ENCODE data around the gene CSF1. TPM values are rescaled to one million over a fixed set of nuclear protein-coding genes. Genes with fewer than 3 reads are reported as not detected.

Gene CSF1
- total and polyA plus RNA-seq, 2 experiments from 2014 or later: 1.4 to 3.5 TPM

DNA sequence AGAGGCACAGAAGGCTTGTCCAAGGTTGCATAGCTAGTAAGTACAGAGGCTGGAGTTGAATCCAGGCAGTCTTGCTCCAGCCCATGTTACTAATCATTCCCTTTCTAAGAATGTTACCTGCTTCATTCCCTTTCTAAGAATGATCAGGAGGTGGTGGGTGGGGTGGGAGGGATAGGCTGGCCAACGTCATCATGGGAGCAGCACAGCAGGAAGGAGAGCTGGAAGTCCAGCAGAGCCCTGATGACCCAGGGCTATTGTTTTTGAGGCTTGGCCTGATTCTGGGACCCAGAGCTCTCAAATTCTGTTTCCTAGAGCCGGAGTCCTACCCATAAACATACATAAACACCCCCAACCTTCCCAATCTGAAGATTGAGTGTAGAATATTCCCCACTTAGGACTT lies 11.8 kb upstream of the CSF1 start:
- H3K4me3 ChIP-seq: no peak overlapping the region
- H3K4me3 Mint-ChIP-seq: no peak overlapping the region
- no peaks in the 10 kb centered on the region for H3F3A ChIP-seq (replicated peaks; ENCODE audit: low read depth)
- no peak overlapping the region for H2AFZ ChIP-seq
- H3K36me3 Mint-ChIP-seq (ENCODE audit: low read depth): no peaks in the 10 kb centered on the region
- no peaks in the 10 kb centered on the region for H4K20me1 ChIP-seq (replicated peaks; ENCODE audit: insufficient read depth)
- H3K4me1 Mint-ChIP-seq: no peaks in the 10 kb centered on the region
- H3K36me3 ChIP-seq (ENCODE audit: insufficient read depth): no peaks in the 10 kb centered on the region
- no peak overlapping the region for H3K27ac ChIP-seq (ENCODE audit: low read depth)
- no peaks in the 10 kb centered on the region for H3K27me3 ChIP-seq (ENCODE audit: insufficient read depth)
- no peak for ATAC-seq
- no peaks in the 10 kb centered on the region for H3K79me2 ChIP-seq (replicated peaks; ENCODE audit: insufficient read depth)
- no peak overlapping the region for H3K27ac Mint-ChIP-seq
- no peak for DNase-seq (ENCODE audit: low spot score)
- no peaks in the 10 kb centered on the region for H3K9me3 Mint-ChIP-seq
- TF ChIP-seq JUNB (IDR thresholded peaks at IDR 0.05; ENCODE audit: unreplicated experiment) (no peak), STAT1 (IDR thresholded peaks at IDR 0.05; ENCODE audit: unreplicated experiment) (no peak), EZH2 (IDR thresholded peaks at IDR 0.05; ENCODE audit: low read depth, unreplicated experiment) (no peak), NANOG (IDR thresholded peaks at IDR 0.05; ENCODE audit: borderline replicate concordance) (no peak), POLR2AphosphoS5 (IDR thresholded peaks at IDR 0.05; ENCODE audit: low read depth) (no peak), EZH2phosphoT487 (IDR thresholded peaks at IDR 0.05; ENCODE audit: unreplicated experiment) (no peak), ZNF114 (CRISPR knock-in tag; IDR thresholded peaks at IDR 0.05) (no peak)
- TF ChIP-seq, protein P1, sequence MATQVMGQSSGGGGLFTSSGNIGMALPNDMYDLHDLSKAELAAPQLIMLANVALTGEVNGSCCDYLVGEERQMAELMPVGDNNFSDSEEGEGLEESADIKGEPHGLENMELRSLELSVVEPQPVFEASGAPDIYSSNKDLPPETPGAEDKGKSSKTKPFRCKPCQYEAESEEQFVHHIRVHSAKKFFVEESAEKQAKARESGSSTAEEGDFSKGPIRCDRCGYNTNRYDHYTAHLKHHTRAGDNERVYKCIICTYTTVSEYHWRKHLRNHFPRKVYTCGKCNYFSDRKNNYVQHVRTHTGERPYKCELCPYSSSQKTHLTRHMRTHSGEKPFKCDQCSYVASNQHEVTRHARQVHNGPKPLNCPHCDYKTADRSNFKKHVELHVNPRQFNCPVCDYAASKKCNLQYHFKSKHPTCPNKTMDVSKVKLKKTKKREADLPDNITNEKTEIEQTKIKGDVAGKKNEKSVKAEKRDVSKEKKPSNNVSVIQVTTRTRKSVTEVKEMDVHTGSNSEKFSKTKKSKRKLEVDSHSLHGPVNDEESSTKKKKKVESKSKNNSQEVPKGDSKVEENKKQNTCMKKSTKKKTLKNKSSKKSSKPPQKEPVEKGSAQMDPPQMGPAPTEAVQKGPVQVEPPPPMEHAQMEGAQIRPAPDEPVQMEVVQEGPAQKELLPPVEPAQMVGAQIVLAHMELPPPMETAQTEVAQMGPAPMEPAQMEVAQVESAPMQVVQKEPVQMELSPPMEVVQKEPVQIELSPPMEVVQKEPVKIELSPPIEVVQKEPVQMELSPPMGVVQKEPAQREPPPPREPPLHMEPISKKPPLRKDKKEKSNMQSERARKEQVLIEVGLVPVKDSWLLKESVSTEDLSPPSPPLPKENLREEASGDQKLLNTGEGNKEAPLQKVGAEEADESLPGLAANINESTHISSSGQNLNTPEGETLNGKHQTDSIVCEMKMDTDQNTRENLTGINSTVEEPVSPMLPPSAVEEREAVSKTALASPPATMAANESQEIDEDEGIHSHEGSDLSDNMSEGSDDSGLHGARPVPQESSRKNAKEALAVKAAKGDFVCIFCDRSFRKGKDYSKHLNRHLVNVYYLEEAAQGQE (IDR thresholded peaks at IDR 0.05; ENCODE audit: unreplicated experiment): no peak
- TF ChIP-seq, protein P2, sequence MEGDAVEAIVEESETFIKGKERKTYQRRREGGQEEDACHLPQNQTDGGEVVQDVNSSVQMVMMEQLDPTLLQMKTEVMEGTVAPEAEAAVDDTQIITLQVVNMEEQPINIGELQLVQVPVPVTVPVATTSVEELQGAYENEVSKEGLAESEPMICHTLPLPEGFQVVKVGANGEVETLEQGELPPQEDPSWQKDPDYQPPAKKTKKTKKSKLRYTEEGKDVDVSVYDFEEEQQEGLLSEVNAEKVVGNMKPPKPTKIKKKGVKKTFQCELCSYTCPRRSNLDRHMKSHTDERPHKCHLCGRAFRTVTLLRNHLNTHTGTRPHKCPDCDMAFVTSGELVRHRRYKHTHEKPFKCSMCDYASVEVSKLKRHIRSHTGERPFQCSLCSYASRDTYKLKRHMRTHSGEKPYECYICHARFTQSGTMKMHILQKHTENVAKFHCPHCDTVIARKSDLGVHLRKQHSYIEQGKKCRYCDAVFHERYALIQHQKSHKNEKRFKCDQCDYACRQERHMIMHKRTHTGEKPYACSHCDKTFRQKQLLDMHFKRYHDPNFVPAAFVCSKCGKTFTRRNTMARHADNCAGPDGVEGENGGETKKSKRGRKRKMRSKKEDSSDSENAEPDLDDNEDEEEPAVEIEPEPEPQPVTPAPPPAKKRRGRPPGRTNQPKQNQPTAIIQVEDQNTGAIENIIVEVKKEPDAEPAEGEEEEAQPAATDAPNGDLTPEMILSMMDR (conservative IDR thresholded peaks at IDR 0.05; ENCODE audit: low read depth in 2 of 2): no peak
- H3K4me2 ChIP-seq: no peak overlapping the region
- no peaks in the 10 kb centered on the region for H3K4me1 ChIP-seq (ENCODE audit: insufficient read depth)
- H3K9me2 ChIP-seq (ENCODE audit: insufficient read depth): peaks cover 13% of the 10 kb centered on the region; the same call in 1 of the 2 replicates
- peaks cover 6% of the 10 kb centered on the region for H3K27me3 Mint-ChIP-seq (ENCODE audit: insufficient read depth, low read depth, poor library complexity)

DNA sequence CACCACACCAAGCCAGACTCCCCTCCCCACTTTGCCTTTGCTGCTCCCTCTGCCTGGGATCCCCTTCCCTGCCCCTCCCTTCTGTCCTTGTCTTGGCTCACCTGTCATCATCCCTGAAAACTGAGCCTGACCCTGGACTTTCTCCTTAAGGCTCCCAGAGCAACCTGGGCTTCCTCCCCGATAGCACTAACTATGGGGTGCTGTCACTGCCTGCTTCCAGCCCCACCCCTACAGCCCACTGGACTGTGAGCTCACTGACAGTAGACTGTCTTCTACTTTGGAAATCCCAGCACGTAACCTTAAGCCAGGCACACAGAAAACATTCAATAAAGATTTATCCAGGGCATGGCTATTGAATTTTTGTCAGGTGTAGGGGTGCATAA lies 9.5 kb upstream of the CSF1 start:
- Histone ChIP-seq H3K9me2 (ENCODE audit: insufficient read depth) (no peaks in the 10 kb centered on the region), H3K4me2 (no peak overlapping the region), H3K27ac (ENCODE audit: low read depth) (no peak overlapping the region), H3K4me3 (no peak overlapping the region), H3K27me3 (ENCODE audit: insufficient read depth) (no peaks in the 10 kb centered on the region), H3K4me1 (ENCODE audit: insufficient read depth) (no peaks in the 10 kb centered on the region), H2AFZ (no peak overlapping the region), H3F3A (replicated peaks; ENCODE audit: low read depth) (no peaks in the 10 kb centered on the region), H3K79me2 (replicated peaks; ENCODE audit: insufficient read depth) (no peaks in the 10 kb centered on the region), H4K20me1 (replicated peaks; ENCODE audit: insufficient read depth) (no peaks in the 10 kb centered on the region), H3K36me3 (ENCODE audit: insufficient read depth) (no peaks in the 10 kb centered on the region)
- Mint-ChIP-seq H3K27me3 (ENCODE audit: insufficient read depth, low read depth, poor library complexity) (peaks cover 6% of the 10 kb centered on the region), H3K36me3 (ENCODE audit: low read depth) (no peaks in the 10 kb centered on the region), H3K4me1 (no peaks in the 10 kb centered on the region), H3K9me3 (no peaks in the 10 kb centered on the region), H3K4me3 (no peak overlapping the region), H3K27ac (no peak overlapping the region)
- no peak for DNase-seq (ENCODE audit: low spot score)
- ATAC-seq: no peak
- no peak for TF ChIP-seq ZNF114 (CRISPR knock-in tag; IDR thresholded peaks at IDR 0.05)
- TF ChIP-seq, protein P1 (IDR thresholded peaks at IDR 0.05; ENCODE audit: unreplicated experiment): no peak
- no peak for TF ChIP-seq ZNF331 (CRISPR knock-in tag; IDR thresholded peaks at IDR 0.05; ENCODE audit: low read depth)
- no peak for TF ChIP-seq POLR2AphosphoS5 (IDR thresholded peaks at IDR 0.05; ENCODE audit: low read depth)

All from GM23338 (cell line).